ENCODE results near the gene FBXO48. TPM values are rescaled to one million over a fixed set of nuclear protein-coding genes. Genes with fewer than 3 reads are reported as not detected.

Gene FBXO48
- total RNA-seq, 1 donor from 2014 or later, result 2.3 TPM

DNA sequence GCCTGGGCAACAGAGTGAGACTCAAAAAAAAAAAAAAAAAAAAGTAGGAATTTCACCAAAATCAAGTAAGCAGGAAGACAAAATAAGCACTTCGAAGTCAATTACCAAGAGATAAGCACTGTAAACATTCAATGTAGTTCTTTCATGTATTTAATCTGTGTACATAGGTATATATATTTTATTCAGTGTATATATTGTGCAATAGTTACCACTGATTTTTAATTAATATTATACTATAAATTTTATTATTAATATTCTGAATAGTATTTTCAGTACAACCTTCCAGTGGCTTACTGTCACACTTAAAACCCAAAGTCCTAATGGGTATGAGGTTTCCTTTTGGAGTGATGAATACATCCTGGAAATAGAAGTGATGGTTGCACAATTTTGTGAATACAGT lies 9.4 kb upstream of the FBXO48 start:
- H3K9me3 ChIP-seq, result no peaks in the 10 kb centered on the region
- no peak overlapping the region for H3K27ac ChIP-seq
- no peak overlapping the region for H3K4me3 ChIP-seq
- no peaks in the 10 kb centered on the region for H3K36me3 ChIP-seq
- TF ChIP-seq, protein P1, sequence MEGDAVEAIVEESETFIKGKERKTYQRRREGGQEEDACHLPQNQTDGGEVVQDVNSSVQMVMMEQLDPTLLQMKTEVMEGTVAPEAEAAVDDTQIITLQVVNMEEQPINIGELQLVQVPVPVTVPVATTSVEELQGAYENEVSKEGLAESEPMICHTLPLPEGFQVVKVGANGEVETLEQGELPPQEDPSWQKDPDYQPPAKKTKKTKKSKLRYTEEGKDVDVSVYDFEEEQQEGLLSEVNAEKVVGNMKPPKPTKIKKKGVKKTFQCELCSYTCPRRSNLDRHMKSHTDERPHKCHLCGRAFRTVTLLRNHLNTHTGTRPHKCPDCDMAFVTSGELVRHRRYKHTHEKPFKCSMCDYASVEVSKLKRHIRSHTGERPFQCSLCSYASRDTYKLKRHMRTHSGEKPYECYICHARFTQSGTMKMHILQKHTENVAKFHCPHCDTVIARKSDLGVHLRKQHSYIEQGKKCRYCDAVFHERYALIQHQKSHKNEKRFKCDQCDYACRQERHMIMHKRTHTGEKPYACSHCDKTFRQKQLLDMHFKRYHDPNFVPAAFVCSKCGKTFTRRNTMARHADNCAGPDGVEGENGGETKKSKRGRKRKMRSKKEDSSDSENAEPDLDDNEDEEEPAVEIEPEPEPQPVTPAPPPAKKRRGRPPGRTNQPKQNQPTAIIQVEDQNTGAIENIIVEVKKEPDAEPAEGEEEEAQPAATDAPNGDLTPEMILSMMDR (IDR thresholded peaks at IDR 0.05), result no peak
- DNase-seq, result no peak
- no peak for ATAC-seq
- intact Hi-C loops (cut with DNase I), result no loop called here
- no peaks in the 10 kb centered on the region for H3K27me3 ChIP-seq (ENCODE audit: low read depth)
- H3K4me1 ChIP-seq, result no peaks in the 10 kb centered on the region

DNA sequence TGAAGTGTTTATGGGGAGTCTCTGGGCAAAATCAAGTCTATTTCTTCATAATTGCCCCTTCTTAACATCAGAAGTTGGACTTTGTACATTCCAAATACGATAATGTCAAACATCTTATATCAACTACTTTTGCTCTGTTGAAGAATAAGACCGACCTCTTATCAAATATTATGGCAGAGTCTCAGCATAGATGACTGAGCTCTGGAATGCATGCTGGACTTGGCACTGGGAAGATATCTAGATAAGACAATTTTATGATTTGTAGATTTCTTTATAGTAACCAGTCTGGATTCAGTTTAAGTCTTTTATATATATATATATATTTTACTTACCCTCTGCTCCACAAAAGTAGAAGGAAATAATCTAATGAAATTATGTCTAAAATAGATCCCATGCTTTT lies 8.5 kb upstream of the FBXO48 start:
- H3K36me3 ChIP-seq, result no peaks in the 10 kb centered on the region
- no peak overlapping the region for H3K27ac ChIP-seq
- no peak overlapping the region for H3K4me3 ChIP-seq
- no peaks in the 10 kb centered on the region for H3K4me1 ChIP-seq
- no peaks in the 10 kb centered on the region for H3K9me3 ChIP-seq
- DNase-seq (no peak), ATAC-seq (no peak)
- no peaks in the 10 kb centered on the region for H3K27me3 ChIP-seq (ENCODE audit: low read depth)
- intact Hi-C loops (cut with DNase I), result no loop called here
- TF ChIP-seq, protein P1 (IDR thresholded peaks at IDR 0.05), result no peak

DNA sequence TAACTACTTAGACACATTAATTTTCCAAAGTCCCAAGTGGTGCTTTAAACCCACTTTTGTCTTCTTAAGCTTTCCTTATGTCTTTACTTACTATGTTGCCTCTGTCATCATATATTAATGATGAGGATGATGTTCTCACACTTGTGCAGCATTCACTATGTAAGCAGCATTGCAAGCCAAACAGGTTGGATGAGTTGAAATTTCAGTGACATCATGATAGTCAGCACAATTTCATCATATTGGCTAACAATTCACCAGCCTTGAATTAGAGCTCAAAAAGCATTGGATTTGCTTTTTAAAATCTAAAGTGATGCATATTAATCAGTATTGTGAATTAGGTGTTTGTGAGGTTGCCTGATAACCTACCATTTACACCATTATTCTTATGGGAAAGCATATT lies 8.0 kb upstream of the FBXO48 start:
- H3K4me1 ChIP-seq, result no peaks in the 10 kb centered on the region
- TF ChIP-seq, protein P1 (IDR thresholded peaks at IDR 0.05), result no peak
- no peak overlapping the region for H3K27ac ChIP-seq
- DNase-seq (no peak), ATAC-seq (no peak)
- H3K9me3 ChIP-seq, result no peaks in the 10 kb centered on the region
- H3K36me3 ChIP-seq, result no peaks in the 10 kb centered on the region
- intact Hi-C loops (cut with DNase I), result no loop called here
- H3K27me3 ChIP-seq (ENCODE audit: low read depth), result no peaks in the 10 kb centered on the region
- H3K4me3 ChIP-seq, result no peak overlapping the region

DNA sequence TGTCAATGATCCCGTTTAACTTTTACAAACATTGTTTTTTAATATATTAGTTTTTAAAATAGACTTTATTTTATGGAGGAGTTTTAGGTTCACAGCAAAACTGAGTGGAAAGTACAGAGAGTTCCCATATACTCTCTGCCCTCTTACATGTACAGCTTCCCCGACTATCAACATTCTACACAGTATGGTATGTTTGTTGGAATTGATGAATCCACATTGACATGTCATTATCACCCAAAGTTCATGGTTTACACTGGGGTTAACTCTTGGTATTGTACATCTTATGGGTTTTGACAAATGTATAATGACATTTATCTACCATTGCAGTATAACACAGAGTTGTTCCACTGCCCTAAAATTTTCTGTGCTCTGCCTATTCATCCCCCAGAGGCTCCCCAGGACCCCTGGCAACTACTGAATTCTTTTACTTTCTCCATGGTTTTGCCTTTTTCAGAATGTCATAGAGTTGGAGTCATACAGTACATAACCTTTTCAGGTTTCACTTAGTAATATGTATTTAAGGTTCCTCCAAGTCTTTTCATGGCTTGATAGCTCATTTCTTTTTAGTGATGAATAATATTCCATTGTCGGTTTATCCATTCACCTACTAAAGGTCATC lies 5.8 kb upstream of the FBXO48 start:
- intact Hi-C loops (cut with DNase I), result no loop called here
- Histone ChIP-seq H3K27me3 (ENCODE audit: low read depth) (no peaks in the 10 kb centered on the region), H3K4me1 (peaks cover 8% of the 10 kb centered on the region), H3K27ac (no peak overlapping the region), H3K4me3 (no peak overlapping the region), H3K9me3 (no peaks in the 10 kb centered on the region), H3K36me3 (no peaks in the 10 kb centered on the region)
- DNase-seq, result no peak
- no peak for ATAC-seq
- TF ChIP-seq, protein P1 (IDR thresholded peaks at IDR 0.05), result no peak

DNA sequence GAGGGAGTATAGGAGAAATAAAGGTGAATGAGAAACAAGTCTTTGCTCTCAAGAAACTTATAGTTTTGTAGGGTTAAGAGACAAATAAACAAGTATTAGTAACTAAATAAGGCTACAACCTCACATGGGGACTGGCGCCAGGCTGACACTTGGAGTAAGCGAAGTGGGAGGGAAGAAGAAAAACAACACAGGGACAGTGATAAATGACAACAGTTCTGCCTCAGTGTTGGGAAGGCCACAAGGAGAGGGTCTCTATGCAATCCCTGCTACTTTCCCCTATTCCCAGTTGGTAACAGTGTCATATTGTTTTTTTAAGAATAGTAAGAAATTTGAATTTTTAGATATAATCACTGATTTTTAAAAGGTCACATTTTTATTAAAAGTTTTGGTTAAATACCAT lies 4.3 kb upstream of the FBXO48 start:
- H3K4me3 ChIP-seq, result no peak overlapping the region
- no peak for ATAC-seq
- H3K9me3 ChIP-seq, result no peaks in the 10 kb centered on the region
- intact Hi-C loops (cut with DNase I), result no loop called here
- H3K36me3 ChIP-seq, result no peaks in the 10 kb centered on the region
- TF ChIP-seq, protein P1 (IDR thresholded peaks at IDR 0.05), result no peak
- H3K4me1 ChIP-seq, result peaks cover 12% of the 10 kb centered on the region
- no peak for DNase-seq
- no peak overlapping the region for H3K27ac ChIP-seq
- no peaks in the 10 kb centered on the region for H3K27me3 ChIP-seq (ENCODE audit: low read depth)
